K562 (cell line): ENCODE results near the gene NEDD4L. TPM values are rescaled to one million over a fixed set of nuclear protein-coding genes. Genes with fewer than 3 reads are reported as not detected.

Experiments used
- EHMT2 ChIP-seq: fragments of 450-650 bp; IDR thresholded peaks from 2 replicates; pipeline ENCODE4 v1.6.1; 2018; ENCODE audit warnings: antibody characterized with exemption
- EZH2 ChIP-seq: IDR thresholded peaks from 2 replicates; pipeline ENCODE4 v1.6.1; 2012; ENCODE audit warnings: low read depth, mild to moderate bottlenecking, inconsistent platforms, low read length, borderline replicate concordance
- HCFC1 ChIP-seq: IDR thresholded peaks from 2 replicates; pipeline ENCODE4 v1.6.1; 2012; ENCODE audit warnings: low read depth, low read length, improper control_type of control experiment
- KDM5B ChIP-seq: fragments of 200-600 bp; sonication (generic); IDR thresholded peaks from 2 replicates; pipeline ENCODE4 v1.6.1; 2012; ENCODE audit warnings: low read depth, mild to moderate bottlenecking, moderate library complexity, low read length, control low read depth, inconsistent platforms; ENCODE audit not compliant: insufficient replicate concordance
- LEF1 ChIP-seq: fragments of 450-650 bp; IDR thresholded peaks from 2 replicates; pipeline ENCODE4 v1.6.1; 2016; ENCODE audit warnings: mild to moderate bottlenecking
- RFX7 ChIP-seq: fragments of 250-450 bp; sonication (Bioruptor Pico); IDR thresholded peaks from 2 replicates; pipeline ENCODE4 v1.5.1; 2021; ENCODE audit warnings: mild to moderate bottlenecking
- SIRT6 ChIP-seq: IDR thresholded peaks from one replicate; pipeline ENCODE4 v1.6.1; 2012; ENCODE audit warnings: low read depth, mild to moderate bottlenecking, control low read depth, inconsistent platforms, low read length, moderate library complexity
- SMAD4 ChIP-seq: fragments of 250-450 bp; sonication (Bioruptor Pico); conservative IDR thresholded peaks from 2 replicates; pipeline ENCODE4 v1.8.0; 2021; ENCODE audit warnings: inconsistent platforms, mild to moderate bottlenecking, moderate library complexity
- U2AF2 ChIP-seq: fragments of 200-400 bp; formaldehyde crosslinking; optimal IDR thresholded peaks from 2 replicates; pipeline ENCODE3; 2017; ENCODE audit warnings: low read depth, mild to moderate bottlenecking, low read length
- ZNF133 ChIP-seq: fragments of 250-450 bp; sonication (Bioruptor Pico); IDR thresholded peaks from 2 replicates; pipeline ENCODE4 v1.4.0; 2020; ENCODE audit warnings: mild to moderate bottlenecking
- ZNF165 ChIP-seq: fragments of 250-450 bp; sonication (Bioruptor Pico); IDR thresholded peaks from 2 replicates; pipeline ENCODE4 v1.4.0; 2020; ENCODE audit warnings: borderline replicate concordance
- ZNF316 ChIP-seq: fragments of 450-650 bp; IDR thresholded peaks from 2 replicates; pipeline ENCODE4 v1.6.1; 2016
- ZNF668 ChIP-seq: fragments of 250-450 bp; sonication (Bioruptor Pico); IDR thresholded peaks from 2 replicates; pipeline ENCODE4 v1.8.0; 2022; ENCODE audit warnings: mild to moderate bottlenecking, inconsistent platforms
- polyA plus RNA-seq, 8 experiments: library from polyadenylated mRNA; depleted of rRNA in 4 of 8; stranded (reverse) in 5 of 8; unstranded in 3 of 8; fragments of >200 nt; fragmentation: Nextera tagmentation in 2 of 8; fragmentation: Illumina TruSeq in 1 of 8; extraction: Ambion mirVana in 2 of 8; extraction: Trizol in 1 of 8; gene quantifications; 2 replicates each; pipeline versions ENCODE4 v1.2.1 to v1.2.3, GENCODE V29; 2011 to 2014; ENCODE audit warnings: inconsistent platforms in 1 of 8, missing spikeins in 1 of 8
- total RNA-seq, 7 experiments: library from RNA; depleted of rRNA in 6 of 7; stranded (reverse); fragments of >200 nt in 6 of 7; fragmentation: Illumina TruSeq in 2 of 7; extraction: Trizol in 2 of 7; gene quantifications; 2 replicates each; pipeline versions ENCODE4 v1.2.1 to v1.2.3, GENCODE V29; 2011 to 2021; ENCODE audit warnings: low replicate concordance in 1 of 7
- TF ChIP-seq, protein P1 (sequence below): fragments of 250-450 bp; sonication (Bioruptor Pico); IDR thresholded peaks from 2 replicates; pipeline ENCODE4 v1.4.0; 2020; ENCODE audit warnings: mild to moderate bottlenecking, moderate library complexity
- TF ChIP-seq, protein P2 (sequence below), 2 experiments: fragments of 250-450 bp in 1 of 2; fragments of 450-650 bp in 1 of 2; sonication (Bioruptor Pico) in 1 of 2; IDR thresholded peaks; 2 replicates each; pipeline versions ENCODE4 v1.6.1 to v1.8.0; 2016 to 2021; ENCODE audit warnings: mild to moderate bottlenecking in 2 of 2, moderate library complexity in 2 of 2, missing compliant biosample characterization in 1 of 2, missing genetic modification characterization in 1 of 2
- TF ChIP-seq, protein P3 (sequence below): fragments of 250-450 bp; sonication (Bioruptor Pico); IDR thresholded peaks from 2 replicates; pipeline ENCODE4 v1.8.0; 2021; ENCODE audit warnings: borderline replicate concordance, mild to moderate bottlenecking, moderate library complexity; ENCODE audit not compliant: poor library complexity, severe bottlenecking
- TF ChIP-seq, protein P4 (sequence below): conservative IDR thresholded peaks from 2 replicates; pipeline ENCODE4 v1.6.1; 2011; ENCODE audit warnings: low read depth, mild to moderate bottlenecking, low read length; ENCODE audit not compliant: control insufficient read depth
- TF ChIP-seq, protein P5 (sequence below): sonication (generic); formaldehyde crosslinking; IDR thresholded peaks from 2 replicates; pipeline ENCODE4 v1.9.0; 2022; ENCODE audit warnings: mild to moderate bottlenecking, missing genetic modification reagents
- TF ChIP-seq, protein P6 (sequence below): sonication (generic); formaldehyde crosslinking; IDR thresholded peaks from 2 replicates; pipeline ENCODE4 v1.4.0; 2020; ENCODE audit warnings: mild to moderate bottlenecking, missing genetic modification reagents

The NEDD4L gene
- total and polyA plus RNA-seq, 9 of the 15 experiments (the other 6 are each of a cell fraction or from before 2014, with no cell fraction given): 8.1 to 33.4 (median 19.9) TPM

- TF ChIP-seq, protein P1, sequence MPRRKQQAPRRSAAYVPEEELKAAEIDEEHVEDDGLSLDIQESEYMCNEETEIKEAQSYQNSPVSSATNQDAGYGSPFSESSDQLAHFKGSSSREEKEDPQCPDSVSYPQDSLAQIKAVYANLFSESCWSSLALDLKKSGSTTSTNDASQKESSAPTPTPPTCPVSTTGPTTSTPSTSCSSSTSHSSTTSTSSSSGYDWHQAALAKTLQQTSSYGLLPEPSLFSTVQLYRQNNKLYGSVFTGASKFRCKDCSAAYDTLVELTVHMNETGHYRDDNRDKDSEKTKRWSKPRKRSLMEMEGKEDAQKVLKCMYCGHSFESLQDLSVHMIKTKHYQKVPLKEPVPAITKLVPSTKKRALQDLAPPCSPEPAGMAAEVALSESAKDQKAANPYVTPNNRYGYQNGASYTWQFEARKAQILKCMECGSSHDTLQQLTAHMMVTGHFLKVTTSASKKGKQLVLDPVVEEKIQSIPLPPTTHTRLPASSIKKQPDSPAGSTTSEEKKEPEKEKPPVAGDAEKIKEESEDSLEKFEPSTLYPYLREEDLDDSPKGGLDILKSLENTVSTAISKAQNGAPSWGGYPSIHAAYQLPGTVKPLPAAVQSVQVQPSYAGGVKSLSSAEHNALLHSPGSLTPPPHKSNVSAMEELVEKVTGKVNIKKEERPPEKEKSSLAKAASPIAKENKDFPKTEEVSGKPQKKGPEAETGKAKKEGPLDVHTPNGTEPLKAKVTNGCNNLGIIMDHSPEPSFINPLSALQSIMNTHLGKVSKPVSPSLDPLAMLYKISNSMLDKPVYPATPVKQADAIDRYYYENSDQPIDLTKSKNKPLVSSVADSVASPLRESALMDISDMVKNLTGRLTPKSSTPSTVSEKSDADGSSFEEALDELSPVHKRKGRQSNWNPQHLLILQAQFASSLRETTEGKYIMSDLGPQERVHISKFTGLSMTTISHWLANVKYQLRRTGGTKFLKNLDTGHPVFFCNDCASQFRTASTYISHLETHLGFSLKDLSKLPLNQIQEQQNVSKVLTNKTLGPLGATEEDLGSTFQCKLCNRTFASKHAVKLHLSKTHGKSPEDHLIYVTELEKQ (CRISPR knock-in tag): no peak
- TF ChIP-seq ZNF668 (CRISPR knock-in tag) (no peak), ZNF133 (CRISPR knock-in tag) (no peak), SMAD4 (CRISPR knock-in tag) (no peak), KDM5B (no peak), ZNF316 (no peak), SIRT6 (no peak), EZH2 (no peak), ZNF165 (CRISPR knock-in tag) (no peak), U2AF2 (no peak), EHMT2 (no peak), HCFC1 (no peak), RFX7 (CRISPR knock-in tag) (no peak), LEF1 (peak; percentile 85)
- TF ChIP-seq, protein P2, sequence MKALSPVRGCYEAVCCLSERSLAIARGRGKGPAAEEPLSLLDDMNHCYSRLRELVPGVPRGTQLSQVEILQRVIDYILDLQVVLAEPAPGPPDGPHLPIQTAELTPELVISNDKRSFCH (CRISPR knock-in tag; IDR thresholded peaks at IDR 0.05): no peak
- TF ChIP-seq, protein P2 (tag; IDR thresholded peaks at IDR 0.05): no peak
- TF ChIP-seq, protein P3, sequence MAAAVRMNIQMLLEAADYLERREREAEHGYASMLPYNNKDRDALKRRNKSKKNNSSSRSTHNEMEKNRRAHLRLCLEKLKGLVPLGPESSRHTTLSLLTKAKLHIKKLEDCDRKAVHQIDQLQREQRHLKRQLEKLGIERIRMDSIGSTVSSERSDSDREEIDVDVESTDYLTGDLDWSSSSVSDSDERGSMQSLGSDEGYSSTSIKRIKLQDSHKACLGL (CRISPR knock-in tag): no peak
- TF ChIP-seq, protein P4, sequence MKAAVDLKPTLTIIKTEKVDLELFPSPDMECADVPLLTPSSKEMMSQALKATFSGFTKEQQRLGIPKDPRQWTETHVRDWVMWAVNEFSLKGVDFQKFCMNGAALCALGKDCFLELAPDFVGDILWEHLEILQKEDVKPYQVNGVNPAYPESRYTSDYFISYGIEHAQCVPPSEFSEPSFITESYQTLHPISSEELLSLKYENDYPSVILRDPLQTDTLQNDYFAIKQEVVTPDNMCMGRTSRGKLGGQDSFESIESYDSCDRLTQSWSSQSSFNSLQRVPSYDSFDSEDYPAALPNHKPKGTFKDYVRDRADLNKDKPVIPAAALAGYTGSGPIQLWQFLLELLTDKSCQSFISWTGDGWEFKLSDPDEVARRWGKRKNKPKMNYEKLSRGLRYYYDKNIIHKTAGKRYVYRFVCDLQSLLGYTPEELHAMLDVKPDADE: no peak
- TF ChIP-seq, protein P5, sequence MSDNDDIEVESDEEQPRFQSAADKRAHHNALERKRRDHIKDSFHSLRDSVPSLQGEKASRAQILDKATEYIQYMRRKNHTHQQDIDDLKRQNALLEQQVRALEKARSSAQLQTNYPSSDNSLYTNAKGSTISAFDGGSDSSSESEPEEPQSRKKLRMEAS (CRISPR knock-in tag): no peak
- TF ChIP-seq, protein P6, sequence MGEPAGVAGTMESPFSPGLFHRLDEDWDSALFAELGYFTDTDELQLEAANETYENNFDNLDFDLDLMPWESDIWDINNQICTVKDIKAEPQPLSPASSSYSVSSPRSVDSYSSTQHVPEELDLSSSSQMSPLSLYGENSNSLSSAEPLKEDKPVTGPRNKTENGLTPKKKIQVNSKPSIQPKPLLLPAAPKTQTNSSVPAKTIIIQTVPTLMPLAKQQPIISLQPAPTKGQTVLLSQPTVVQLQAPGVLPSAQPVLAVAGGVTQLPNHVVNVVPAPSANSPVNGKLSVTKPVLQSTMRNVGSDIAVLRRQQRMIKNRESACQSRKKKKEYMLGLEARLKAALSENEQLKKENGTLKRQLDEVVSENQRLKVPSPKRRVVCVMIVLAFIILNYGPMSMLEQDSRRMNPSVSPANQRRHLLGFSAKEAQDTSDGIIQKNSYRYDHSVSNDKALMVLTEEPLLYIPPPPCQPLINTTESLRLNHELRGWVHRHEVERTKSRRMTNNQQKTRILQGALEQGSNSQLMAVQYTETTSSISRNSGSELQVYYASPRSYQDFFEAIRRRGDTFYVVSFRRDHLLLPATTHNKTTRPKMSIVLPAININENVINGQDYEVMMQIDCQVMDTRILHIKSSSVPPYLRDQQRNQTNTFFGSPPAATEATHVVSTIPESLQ: no peak
Measured at GRCh38 chr18:58041633-58042032, 2.4 kb upstream of the NEDD4L start (continued).
